COLO668 (cell line): Measurements from ENCODE around the gene CD200.

ENCODE experiments used
- DNase-seq: peaks from one replicate; lab custom pipeline; 2025; ENCODE audit not compliant: unreplicated experiment; lab: John Stamatoyannopoulos, UW

The CD200 gene

GRCh38 chr3:112331851-112332250, 1.1 kb upstream of the CD200 start:
- no peak for DNase-seq

GRCh38 chr3:112333381-112334317, 693 bp downstream of the CD200 start:
- no peak for DNase-seq

- DNase-seq, result no peak
Observed at GRCh38 chr3:112334691-112335433, 1.9 kb downstream of the CD200 start.

- DNase-seq, result no peak
Observed at GRCh38 chr3:112335434-112335781, 2.5 kb downstream of the CD200 start.

GRCh38 chr3:112338021-112338726, 5.2 kb downstream of the CD200 start:
- no peak for DNase-seq

- no peak for DNase-seq
Observed at GRCh38 chr3:112338727-112339056, 5.7 kb downstream of the CD200 start.

- DNase-seq, result no peak
Observed at GRCh38 chr3:112339134-112339533, 6.2 kb downstream of the CD200 start.

- no peak for DNase-seq
Observed at GRCh38 chr3:112339609-112340008, 6.7 kb downstream of the CD200 start.

- DNase-seq, result no peak
Observed at GRCh38 chr3:112341386-112341785, 8.4 kb downstream of the CD200 start.

GRCh38 chr3:112345681-112346080, 12.7 kb downstream of the CD200 start:
- no peak for DNase-seq

- no peak for DNase-seq
Observed at GRCh38 chr3:112346491-112347122, 13.7 kb downstream of the CD200 start.

GRCh38 chr3:112348943-112349342, 16.0 kb downstream of the CD200 start:
- no peak for DNase-seq

GRCh38 chr3:112349557-112349956, 16.6 kb downstream of the CD200 start:
- DNase-seq, result no peak

- no peak for DNase-seq
Observed at GRCh38 chr3:112350018-112350810, 17.3 kb downstream of the CD200 start.

- no peak for DNase-seq
Observed at GRCh38 chr3:112351036-112351435, 18.1 kb downstream of the CD200 start.

GRCh38 chr3:112351823-112352222, 18.9 kb downstream of the CD200 start:
- no peak for DNase-seq

- DNase-seq, result no peak
Observed at GRCh38 chr3:112352720-112353119, 19.8 kb downstream of the CD200 start.

GRCh38 chr3:112353365-112353764, 20.4 kb downstream of the CD200 start:
- DNase-seq, result no peak

GRCh38 chr3:112354642-112355306, 21.8 kb downstream of the CD200 start:
- DNase-seq, result no peak

GRCh38 chr3:112355307-112355687, 22.3 kb downstream of the CD200 start:
- DNase-seq, result no peak
